GM23338 (cell line): ENCODE data around the gene KRT84. TPM values are rescaled to one million over a fixed set of nuclear protein-coding genes. Genes with fewer than 3 reads are reported as not detected.

ENCODE experiments used
- JUNB ChIP-seq: IDR thresholded peaks from one replicate; pipeline ENCODE4 v1.6.1; 2016; ENCODE audit warnings: antibody characterized with exemption; ENCODE audit not compliant: unreplicated experiment
- NANOG ChIP-seq: IDR thresholded peaks from 2 replicates; pipeline ENCODE4 v1.6.1; 2016; ENCODE audit warnings: antibody characterized with exemption, borderline replicate concordance
- POLR2AphosphoS5 ChIP-seq: IDR thresholded peaks from 2 replicates; pipeline ENCODE4 v1.6.1; 2016; ENCODE audit warnings: antibody characterized with exemption, low read depth
- ZNF462 ChIP-seq: fragments of 250-450 bp; sonication (Bioruptor Pico); IDR thresholded peaks from 2 replicates; pipeline ENCODE4 v1.5.0; 2020; ENCODE audit warnings: mild to moderate bottlenecking, moderate library complexity
- polyA plus RNA-seq: library from polyadenylated mRNA; unstranded; fragments of >200 nt; fragmentation: Nextera tagmentation; extraction: Ambion mirVana; gene quantifications from 2 replicates; pipeline ENCODE4 v1.2.1, GENCODE V29; 2016
- total RNA-seq: library from RNA; depleted of rRNA; stranded (reverse); fragments of >200 nt; shearing (Covaris generic); gene quantifications from 2 replicates; pipeline ENCODE4 v1.2.3, GENCODE V29; 2014
- TF ChIP-seq, protein P1 (sequence below): IDR thresholded peaks from one replicate; pipeline ENCODE4 v1.6.1; 2018; ENCODE audit warnings: antibody characterized with exemption; ENCODE audit not compliant: unreplicated experiment
- TF ChIP-seq, protein P2 (sequence below), 2 experiments: fragments of 200-600 bp in 1 of 2; sonication (generic) in 1 of 2; conservative IDR thresholded peaks; 2 replicates each; pipeline versions ENCODE4 v1.5.1 to v1.6.1; 2016 to 2017; ENCODE audit warnings: antibody characterized with exemption in 2 of 2, low read depth in 2 of 2, mild to moderate bottlenecking in 2 of 2, moderate library complexity in 1 of 2

KRT84 gene
- total and polyA plus RNA-seq, 2 experiments from 2014 or later, result not detected

GRCh38 chr12:52399756-52400155, 14.3 kb upstream of the KRT84 start (continued):
- no peak for TF ChIP-seq ZNF462 (CRISPR knock-in tag)
- TF ChIP-seq, protein P1, sequence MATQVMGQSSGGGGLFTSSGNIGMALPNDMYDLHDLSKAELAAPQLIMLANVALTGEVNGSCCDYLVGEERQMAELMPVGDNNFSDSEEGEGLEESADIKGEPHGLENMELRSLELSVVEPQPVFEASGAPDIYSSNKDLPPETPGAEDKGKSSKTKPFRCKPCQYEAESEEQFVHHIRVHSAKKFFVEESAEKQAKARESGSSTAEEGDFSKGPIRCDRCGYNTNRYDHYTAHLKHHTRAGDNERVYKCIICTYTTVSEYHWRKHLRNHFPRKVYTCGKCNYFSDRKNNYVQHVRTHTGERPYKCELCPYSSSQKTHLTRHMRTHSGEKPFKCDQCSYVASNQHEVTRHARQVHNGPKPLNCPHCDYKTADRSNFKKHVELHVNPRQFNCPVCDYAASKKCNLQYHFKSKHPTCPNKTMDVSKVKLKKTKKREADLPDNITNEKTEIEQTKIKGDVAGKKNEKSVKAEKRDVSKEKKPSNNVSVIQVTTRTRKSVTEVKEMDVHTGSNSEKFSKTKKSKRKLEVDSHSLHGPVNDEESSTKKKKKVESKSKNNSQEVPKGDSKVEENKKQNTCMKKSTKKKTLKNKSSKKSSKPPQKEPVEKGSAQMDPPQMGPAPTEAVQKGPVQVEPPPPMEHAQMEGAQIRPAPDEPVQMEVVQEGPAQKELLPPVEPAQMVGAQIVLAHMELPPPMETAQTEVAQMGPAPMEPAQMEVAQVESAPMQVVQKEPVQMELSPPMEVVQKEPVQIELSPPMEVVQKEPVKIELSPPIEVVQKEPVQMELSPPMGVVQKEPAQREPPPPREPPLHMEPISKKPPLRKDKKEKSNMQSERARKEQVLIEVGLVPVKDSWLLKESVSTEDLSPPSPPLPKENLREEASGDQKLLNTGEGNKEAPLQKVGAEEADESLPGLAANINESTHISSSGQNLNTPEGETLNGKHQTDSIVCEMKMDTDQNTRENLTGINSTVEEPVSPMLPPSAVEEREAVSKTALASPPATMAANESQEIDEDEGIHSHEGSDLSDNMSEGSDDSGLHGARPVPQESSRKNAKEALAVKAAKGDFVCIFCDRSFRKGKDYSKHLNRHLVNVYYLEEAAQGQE, result no peak
- no peak for TF ChIP-seq POLR2AphosphoS5
- no peak for TF ChIP-seq JUNB
- TF ChIP-seq, protein P2, sequence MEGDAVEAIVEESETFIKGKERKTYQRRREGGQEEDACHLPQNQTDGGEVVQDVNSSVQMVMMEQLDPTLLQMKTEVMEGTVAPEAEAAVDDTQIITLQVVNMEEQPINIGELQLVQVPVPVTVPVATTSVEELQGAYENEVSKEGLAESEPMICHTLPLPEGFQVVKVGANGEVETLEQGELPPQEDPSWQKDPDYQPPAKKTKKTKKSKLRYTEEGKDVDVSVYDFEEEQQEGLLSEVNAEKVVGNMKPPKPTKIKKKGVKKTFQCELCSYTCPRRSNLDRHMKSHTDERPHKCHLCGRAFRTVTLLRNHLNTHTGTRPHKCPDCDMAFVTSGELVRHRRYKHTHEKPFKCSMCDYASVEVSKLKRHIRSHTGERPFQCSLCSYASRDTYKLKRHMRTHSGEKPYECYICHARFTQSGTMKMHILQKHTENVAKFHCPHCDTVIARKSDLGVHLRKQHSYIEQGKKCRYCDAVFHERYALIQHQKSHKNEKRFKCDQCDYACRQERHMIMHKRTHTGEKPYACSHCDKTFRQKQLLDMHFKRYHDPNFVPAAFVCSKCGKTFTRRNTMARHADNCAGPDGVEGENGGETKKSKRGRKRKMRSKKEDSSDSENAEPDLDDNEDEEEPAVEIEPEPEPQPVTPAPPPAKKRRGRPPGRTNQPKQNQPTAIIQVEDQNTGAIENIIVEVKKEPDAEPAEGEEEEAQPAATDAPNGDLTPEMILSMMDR (conservative IDR thresholded peaks at IDR 0.05; ENCODE audit: low read depth in 2 of 2), result no peak
- no peak for TF ChIP-seq NANOG
